ENCODE measurements around the gene CHAT.

Gene CHAT

GRCh38 chr10:49612513-49613164 lies 1.2 kb upstream of the CHAT start:
- DNase-seq (ENCODE audit: low read depth), result no peak

DNA sequence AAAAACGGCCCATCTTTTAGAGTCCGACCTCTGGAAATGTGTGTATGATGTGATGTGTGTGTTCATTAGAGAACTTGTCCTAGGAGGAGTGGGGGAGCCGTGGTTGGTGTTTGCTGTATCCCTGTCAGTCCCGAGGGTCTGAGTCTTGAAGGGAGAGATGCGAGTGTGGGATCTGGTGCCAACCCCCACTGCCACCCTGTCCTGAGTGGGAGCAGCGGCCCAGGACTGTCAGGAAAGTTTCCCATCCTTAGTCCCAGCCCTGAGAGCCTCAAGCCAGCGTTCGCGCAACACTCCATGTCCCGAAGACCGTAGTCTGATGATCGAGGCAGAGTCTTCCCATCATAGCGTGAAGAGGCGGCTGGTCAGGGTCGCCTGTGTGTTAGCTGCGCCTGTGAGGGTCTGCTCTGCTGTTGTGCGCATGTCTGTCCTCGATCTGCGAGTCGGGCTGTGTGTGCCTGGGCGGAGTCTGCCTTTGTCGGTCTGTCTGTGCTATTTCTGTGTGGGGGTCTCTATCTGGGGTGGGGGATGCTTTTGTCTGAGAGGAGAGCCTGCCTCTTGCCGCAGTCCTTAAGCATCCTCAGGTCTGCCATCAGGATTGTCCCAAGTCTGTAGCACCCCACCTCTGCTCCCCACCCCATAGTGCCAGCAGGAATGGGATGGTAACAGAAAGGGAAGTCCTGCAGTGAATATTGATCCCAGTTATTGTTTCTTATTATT lies 514 bp upstream of the CHAT start:
- DNase-seq (ENCODE audit: low read depth), result no peak

DNA sequence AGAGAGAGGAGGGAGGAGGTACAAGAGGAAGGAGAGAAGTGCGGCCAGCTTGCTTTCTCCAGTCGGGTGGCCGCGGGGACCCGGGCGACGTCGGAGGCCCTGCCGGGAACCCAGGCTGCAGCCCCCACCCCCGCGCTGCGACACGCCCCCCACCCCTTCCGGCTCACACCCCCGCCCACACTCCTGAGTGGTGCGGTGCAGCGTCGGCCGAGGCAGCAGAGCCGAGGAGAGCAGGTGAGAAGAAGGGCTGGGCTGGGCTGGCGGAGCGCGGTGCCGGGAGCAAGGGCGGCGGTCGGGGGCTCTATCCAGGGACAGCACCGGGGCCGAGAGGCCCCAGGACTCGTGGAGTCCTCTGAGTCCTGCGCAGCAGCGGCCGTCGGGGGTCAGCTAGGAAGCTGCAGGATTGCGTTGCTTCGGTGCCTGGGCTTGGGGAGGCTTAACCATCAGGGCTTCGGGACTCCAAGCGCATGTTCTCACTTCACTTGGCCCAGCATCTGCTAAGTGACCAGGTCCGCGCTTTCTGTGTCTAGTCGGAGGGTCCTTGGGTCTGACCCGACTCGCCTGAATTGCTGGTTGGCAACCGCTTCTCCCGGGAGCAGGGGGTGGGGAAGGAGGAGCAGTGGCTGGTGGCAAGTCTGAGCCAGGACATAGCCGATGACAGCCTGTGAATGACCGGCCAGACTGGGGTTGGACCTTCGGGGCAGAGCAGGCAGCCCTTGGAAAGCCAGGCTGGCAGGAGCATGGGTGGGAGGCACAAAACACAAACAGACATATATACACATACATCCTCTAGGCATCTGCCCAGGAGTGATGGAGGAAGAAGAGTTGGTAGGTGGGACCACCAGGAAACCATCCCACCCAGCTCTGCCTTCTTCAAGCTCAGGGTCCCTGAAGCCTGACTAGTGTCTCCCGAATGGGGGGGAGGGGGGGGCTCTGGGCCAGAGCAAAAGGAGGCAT lies 683 bp downstream of the CHAT start:
- no peak for DNase-seq (ENCODE audit: low read depth)

GRCh38 chr10:49615213-49615612 lies 1.4 kb downstream of the CHAT start:
- DNase-seq (ENCODE audit: low read depth), result no peak

DNA sequence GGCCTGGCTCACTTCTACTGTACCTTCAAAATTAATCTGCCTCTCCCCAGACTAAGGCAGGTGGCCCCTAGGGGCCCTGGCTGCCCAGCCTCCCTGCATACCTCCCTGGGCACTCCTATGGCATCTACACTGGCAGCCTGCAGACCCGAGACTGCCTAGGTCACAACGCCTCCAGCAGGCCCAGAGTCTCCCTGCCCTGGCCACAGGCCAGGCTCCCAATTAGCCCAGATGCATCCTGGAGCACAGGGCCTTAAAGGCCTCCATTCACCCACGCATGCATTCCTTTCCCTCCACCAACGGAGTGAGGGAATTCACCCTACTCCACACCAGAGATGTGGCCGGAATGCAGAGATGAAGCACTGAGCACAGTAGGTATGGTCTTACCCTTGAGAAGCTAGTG lies 1.9 kb downstream of the CHAT start:
- DNase-seq (ENCODE audit: low read depth), result no peak

DNA sequence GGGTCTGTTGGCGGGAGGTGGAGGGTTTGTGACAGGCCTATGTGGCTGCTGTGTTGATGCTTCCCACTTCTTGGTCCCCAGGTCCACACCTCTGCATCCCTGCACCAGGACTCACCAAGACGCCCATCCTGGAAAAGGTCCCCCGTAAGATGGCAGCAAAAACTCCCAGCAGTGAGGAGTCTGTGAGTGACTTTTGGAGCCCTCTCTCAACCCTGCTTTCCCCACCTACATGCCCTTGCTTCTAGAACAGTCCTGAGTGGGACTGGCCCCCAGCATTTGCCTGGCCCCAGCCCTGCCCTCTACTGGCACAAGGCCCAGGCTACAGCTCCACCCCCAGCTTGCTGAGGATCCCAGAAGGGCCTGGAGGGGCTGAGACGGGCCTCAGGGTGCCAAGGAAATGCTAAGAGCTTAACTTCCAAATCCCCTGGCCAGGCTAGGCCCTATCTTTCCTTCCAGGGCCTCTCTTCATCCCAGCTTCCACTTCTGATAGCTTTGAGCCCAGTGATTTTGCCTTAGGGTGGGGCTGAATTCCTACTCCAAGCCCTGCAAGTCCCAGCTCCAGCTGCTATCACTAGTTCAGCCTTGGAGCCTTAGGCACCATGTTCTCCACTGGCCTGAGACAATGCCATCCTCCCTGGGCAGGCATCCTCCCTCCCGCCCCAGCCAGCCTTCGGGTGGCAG lies 2.7 kb downstream of the CHAT start:
- no peak for DNase-seq (ENCODE audit: low read depth)

DNA sequence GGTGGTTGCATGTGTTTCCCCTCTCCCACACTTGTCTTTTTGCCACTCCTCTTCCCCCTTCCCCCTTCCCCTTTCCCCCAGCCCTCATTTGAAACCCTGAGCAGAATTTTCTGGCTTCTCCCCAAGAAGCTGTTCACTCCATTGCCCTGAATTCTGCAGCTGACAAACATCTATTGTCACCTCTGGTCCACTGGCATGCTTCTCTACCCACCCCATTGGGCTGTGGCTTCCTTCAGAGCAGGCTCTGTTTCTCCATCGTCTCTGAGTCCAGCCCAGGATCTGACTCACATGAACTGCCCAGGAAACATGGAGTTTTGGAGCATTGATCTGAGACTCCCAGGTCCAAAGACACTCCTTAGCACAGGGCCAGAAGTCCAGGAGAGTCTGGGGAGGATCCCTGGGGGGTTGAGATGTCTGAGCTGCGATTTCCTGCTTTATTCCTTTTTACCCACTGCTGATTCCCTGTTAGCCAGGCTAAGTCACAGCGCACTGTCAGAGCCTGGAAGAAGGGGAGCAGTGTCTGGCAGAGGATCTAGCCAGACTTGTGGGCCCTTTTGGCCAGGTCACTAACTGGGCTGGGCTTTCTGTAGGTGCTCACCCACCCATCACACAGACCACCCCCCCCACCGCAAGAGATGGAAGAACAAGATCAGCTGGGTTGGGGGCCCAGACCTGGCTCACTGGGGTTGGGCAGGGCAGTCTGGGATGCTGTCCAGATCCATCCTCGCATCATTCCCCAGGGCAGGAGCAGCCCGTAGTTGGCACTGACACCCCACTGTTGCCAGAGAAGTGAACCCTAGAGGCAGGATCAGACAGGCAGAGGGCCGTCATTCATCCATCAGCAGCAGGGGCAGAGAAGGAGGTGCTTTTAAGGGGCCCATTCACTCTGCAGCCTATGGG lies 3.5 kb downstream of the CHAT start:
- DNase-seq (ENCODE audit: low read depth), result no peak

GRCh38 chr10:49618821-49619220 lies 5.0 kb downstream of the CHAT start:
- DNase-seq (ENCODE audit: low read depth), result no peak

- DNase-seq (ENCODE audit: low read depth), result no peak
Measured at GRCh38 chr10:49619613-49620012, 5.8 kb downstream of the CHAT start.

DNA sequence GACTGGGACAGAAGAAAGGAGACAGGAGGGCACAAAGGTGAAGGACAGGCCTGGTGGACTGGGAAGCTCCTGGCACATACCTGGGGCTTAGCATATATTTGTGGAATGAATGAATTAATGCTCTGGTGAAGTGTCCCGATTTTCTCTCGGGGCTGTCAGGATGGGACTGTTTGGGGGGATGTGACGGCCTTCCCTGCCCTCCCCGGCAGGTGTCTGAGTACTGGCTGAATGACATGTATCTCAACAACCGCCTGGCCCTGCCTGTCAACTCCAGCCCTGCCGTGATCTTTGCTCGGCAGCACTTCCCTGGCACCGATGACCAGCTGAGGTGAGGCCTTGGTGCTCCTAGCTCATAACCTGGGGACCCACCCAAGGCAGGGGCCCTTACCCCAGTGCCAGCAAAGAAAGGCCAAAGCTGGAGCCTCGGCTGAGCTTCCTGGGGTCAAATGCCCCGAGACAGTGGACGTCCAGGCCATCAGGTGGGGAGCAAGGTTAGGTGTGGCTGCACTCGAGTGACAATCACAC lies 6.5 kb downstream of the CHAT start:
- no peak for DNase-seq (ENCODE audit: low read depth)

DNA sequence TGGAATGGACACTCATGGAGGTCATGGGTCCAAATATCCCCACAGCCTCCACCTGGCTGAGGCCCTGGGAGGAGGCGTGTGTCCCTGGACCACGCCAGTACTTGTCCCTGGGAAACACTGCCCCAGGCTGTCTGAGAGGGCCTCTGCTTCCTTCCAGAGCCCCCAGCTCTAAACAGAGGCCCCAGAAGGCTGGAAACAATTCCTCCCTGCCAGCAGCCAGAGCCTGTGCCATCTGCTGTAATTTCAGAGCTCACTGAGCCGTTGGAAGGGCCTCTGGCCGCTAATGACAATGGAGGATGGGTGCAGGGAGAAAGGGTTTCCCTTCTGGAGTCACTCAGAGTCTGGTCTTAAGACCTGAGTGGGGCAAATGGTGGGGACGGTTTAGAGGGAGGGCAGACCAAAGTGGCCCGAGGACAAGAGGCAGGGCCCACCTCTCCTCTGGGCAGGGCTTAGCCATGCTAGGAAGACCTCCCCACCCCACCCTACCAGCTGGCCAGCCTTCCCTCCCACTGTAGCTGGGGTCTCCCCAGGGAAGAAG lies 7.1 kb downstream of the CHAT start:
- DNase-seq (ENCODE audit: low read depth), result no peak

GRCh38 chr10:49621561-49621960 lies 7.7 kb downstream of the CHAT start:
- DNase-seq (ENCODE audit: low read depth), result no peak

DNA sequence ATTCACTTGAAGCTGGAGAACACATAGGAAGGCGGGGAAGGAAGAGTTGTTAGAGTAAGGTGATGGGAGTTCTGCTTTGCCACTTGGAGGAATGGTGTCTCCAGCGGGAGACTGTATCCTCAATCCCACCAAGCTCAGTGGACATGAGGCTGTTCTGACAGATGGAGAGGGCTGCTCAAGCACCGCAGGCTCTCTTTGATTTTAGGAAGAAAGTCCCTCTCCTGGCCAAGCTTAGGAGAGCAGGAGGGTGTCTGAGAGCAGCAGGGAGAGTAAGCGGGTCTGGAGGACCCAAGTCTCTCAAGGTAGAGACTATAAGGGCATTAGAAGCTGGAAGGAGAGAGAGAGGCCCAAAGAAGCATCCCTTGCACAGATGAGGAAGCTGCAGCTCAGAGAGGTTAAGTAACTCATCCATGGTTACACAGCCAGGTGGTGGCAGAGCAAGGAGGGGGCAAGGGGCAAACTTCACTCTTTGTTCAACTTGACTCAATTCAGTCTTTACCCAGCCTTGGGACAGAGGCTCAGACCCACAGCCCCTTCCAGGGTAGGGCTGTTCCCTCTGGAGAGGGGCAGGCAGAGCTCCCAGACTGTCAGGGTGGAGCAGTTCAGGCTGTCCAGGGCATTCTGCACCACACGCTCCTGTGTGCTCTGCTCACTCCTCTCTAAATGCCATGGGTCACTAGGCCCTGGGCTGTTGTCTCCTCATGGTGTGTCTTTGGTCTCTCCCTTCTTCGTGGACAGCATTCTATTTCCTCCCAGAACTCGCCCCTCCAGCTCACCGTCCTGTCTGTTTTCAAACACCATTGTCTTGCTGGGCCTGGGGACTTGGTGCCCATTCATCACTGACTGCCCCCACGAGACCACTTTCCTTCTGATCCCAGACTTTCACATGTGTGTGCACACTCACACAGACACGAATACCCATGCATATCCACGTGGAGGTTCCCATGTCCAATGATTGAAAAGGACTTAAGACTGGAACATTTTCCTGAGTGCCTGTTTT lies 8.9 kb downstream of the CHAT start:
- no peak for DNase-seq (ENCODE audit: low read depth)

GRCh38 chr10:49624629-49625028 lies 10.8 kb downstream of the CHAT start:
- DNase-seq (ENCODE audit: low read depth), result no peak

GRCh38 chr10:49625411-49625810 lies 11.6 kb downstream of the CHAT start:
- DNase-seq (ENCODE audit: low read depth), result no peak

GRCh38 chr10:49627038-49627437 lies 13.2 kb downstream of the CHAT start:
- no peak for DNase-seq (ENCODE audit: low read depth)

GRCh38 chr10:49627644-49628247 lies 13.9 kb downstream of the CHAT start:
- DNase-seq (ENCODE audit: low read depth), result no peak

DNA sequence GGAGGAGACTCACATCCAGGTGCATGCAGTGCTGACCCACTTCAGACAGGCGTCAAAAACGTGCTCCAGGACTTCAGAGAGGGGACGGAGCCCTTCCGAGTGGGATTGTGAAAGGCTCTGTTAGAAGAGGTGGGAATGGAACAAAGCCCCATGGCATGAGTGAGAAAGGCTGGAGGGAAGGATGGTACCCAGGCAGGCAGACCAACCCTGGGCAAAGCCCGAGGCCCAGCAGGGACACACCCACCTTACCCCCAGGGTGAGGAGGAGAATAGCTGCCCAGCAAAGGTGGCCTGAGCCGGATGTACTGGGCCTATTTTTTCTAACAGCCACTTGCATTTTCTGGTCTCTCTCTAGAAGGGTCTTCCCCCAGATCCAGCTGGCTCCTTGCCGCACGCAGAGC lies 14.8 kb downstream of the CHAT start:
- DNase-seq (ENCODE audit: low read depth), result no peak

DNA sequence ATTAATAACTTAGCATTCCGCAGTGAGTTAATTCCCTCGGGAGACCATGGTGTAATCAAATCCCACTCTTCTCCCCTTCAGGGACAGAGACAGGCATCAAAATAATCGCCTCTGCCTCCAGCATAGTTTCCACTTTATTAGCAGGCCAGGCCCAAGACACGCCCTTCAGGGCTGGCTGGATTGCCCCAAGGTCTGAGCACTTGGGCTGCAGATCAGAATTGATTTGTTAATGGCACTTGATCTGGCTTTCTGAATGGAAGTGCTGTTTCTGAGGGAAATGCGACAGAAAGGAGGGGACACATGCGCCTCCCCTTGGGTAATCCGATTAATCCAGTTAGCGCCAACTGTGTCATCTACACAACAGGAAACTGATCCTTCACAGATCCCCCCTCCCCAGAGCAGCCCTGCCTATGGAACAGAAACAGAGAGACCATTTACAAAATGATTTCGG lies 15.6 kb downstream of the CHAT start:
- no peak for DNase-seq (ENCODE audit: low read depth)
